Parathyroid adenoma (tissue), 2 donors: ENCODE data around the gene NCOA7.

Source experiments
- H2AFZ ChIP-seq: fragments of 300-600 bp; sonication (generic); one replicate; pipeline ENCODE4 v1.7.0; 2017; ENCODE audit warnings: antibody characterized with exemption, mild to moderate bottlenecking
- H3K27ac ChIP-seq: fragments of 300-600 bp; sonication (generic); one replicate; pipeline ENCODE4 v1.7.0; 2017
- H3K27me3 ChIP-seq: fragments of 300-600 bp; sonication (generic); one replicate; pipeline ENCODE4 v1.7.0; 2017; ENCODE audit warnings: low read length; ENCODE audit not compliant: control insufficient read depth, insufficient read depth
- H3K36me3 ChIP-seq: fragments of 300-600 bp; sonication (generic); one replicate; pipeline ENCODE4 v1.7.0; 2017; ENCODE audit warnings: low read length; ENCODE audit not compliant: control insufficient read depth, insufficient read depth
- H3K4me1 ChIP-seq: fragments of 300-600 bp; sonication (generic); one replicate; pipeline ENCODE4 v1.7.0; 2017; ENCODE audit warnings: control low read depth
- H3K4me2 ChIP-seq: fragments of 300-600 bp; sonication (generic); one replicate; pipeline ENCODE4 v1.7.0; 2017; ENCODE audit warnings: low read length
- H3K4me3 ChIP-seq: fragments of 300-600 bp; sonication (generic); one replicate; pipeline ENCODE4 v1.7.0; 2017; ENCODE audit warnings: low read depth, low read length
- H3K79me2 ChIP-seq: fragments of 300-600 bp; sonication (generic); one replicate; pipeline ENCODE4 v1.7.0; 2017; ENCODE audit warnings: control low read depth
- H3K9ac ChIP-seq: fragments of 300-600 bp; sonication (generic); one replicate; pipeline ENCODE4 v1.7.0; 2017; ENCODE audit warnings: mild to moderate bottlenecking
- H3K9me3 ChIP-seq: fragments of 300-600 bp; sonication (generic); one replicate; pipeline ENCODE4 v1.7.0; 2017; ENCODE audit warnings: low read length; ENCODE audit not compliant: control insufficient read depth
- CTCF ChIP-seq: fragments of 300-600 bp; sonication (generic); IDR thresholded peaks from one replicate; pipeline ENCODE4 v1.7.0; 2017; ENCODE audit warnings: antibody characterized with exemption, mild to moderate bottlenecking
- donor health status: primary hyperparathyroidism.

NCOA7 gene

GRCh38 chr6:125789576-125790357, 993 bp upstream of the NCOA7 start:
- peak overlapping the region; percentile 91 for H3K4me2 ChIP-seq
- no peaks in the 10 kb centered on the region for H3K9me3 ChIP-seq
- no peak for TF ChIP-seq CTCF
- peaks cover 8% of the 10 kb centered on the region for H3K79me2 ChIP-seq
- H3K4me1 ChIP-seq = peaks cover 9% of the 10 kb centered on the region
- H2AFZ ChIP-seq = peak overlapping the region; percentile 96
- no peaks in the 10 kb centered on the region for H3K36me3 ChIP-seq
- H3K9ac ChIP-seq = peak overlapping the region; percentile 84
- H3K27ac ChIP-seq = peak overlapping the region; percentile 94
- peak overlapping the region; percentile 72 for H3K4me3 ChIP-seq
- H3K27me3 ChIP-seq = no peaks in the 10 kb centered on the region

- Histone ChIP-seq H3K9me3 (no peaks in the 10 kb centered on the region), H3K4me2 (peak overlapping the region; percentile 91), H3K79me2 (peaks cover 8% of the 10 kb centered on the region), H3K4me3 (peak overlapping the region; percentile 72), H2AFZ (peak overlapping the region; percentile 96), H3K9ac (peak overlapping the region; percentile 84), H3K4me1 (peaks cover 9% of the 10 kb centered on the region), H3K27me3 (no peaks in the 10 kb centered on the region), H3K27ac (peak overlapping the region; percentile 94), H3K36me3 (no peaks in the 10 kb centered on the region)
- TF ChIP-seq CTCF = peak; percentile 66
Measured at GRCh38 chr6:125791151-125791819, 525 bp downstream of the NCOA7 start.

GRCh38 chr6:125791820-125792165, 1.0 kb downstream of the NCOA7 start:
- no peak for TF ChIP-seq CTCF
- H3K36me3 ChIP-seq = no peaks in the 10 kb centered on the region
- peak overlapping the region; percentile 94 for H3K27ac ChIP-seq
- no peaks in the 10 kb centered on the region for H3K9me3 ChIP-seq
- peak overlapping the region; percentile 72 for H3K4me3 ChIP-seq
- peak overlapping the region; percentile 96 for H2AFZ ChIP-seq
- peak overlapping the region; percentile 91 for H3K4me2 ChIP-seq
- peaks cover 12% of the 10 kb centered on the region for H3K79me2 ChIP-seq
- peaks cover 9% of the 10 kb centered on the region for H3K4me1 ChIP-seq
- H3K9ac ChIP-seq = no peak overlapping the region
- H3K27me3 ChIP-seq = no peaks in the 10 kb centered on the region

GRCh38 chr6:125792172-125792571, 1.4 kb downstream of the NCOA7 start:
- H3K9ac ChIP-seq = no peak overlapping the region
- H3K4me3 ChIP-seq = peak overlapping the region; percentile 72
- H3K27ac ChIP-seq = no peak overlapping the region

More at GRCh38 chr6:125792172-125792571, 1.4 kb downstream of the NCOA7 start:
- TF ChIP-seq CTCF = no peak
- H3K36me3 ChIP-seq = no peaks in the 10 kb centered on the region
- no peaks in the 10 kb centered on the region for H3K27me3 ChIP-seq
- peaks cover 9% of the 10 kb centered on the region for H3K4me1 ChIP-seq
- no peaks in the 10 kb centered on the region for H3K9me3 ChIP-seq
- H3K79me2 ChIP-seq = peaks cover 15% of the 10 kb centered on the region
- no peak overlapping the region for H3K4me2 ChIP-seq
- H2AFZ ChIP-seq = no peak overlapping the region
